ENCODE measurements around the gene NCF4. TPM values are rescaled to one million over a fixed set of nuclear protein-coding genes. Genes with fewer than 3 reads are reported as not detected.

Gene NCF4
- total RNA-seq, 1 donor from 2014 or later: 30.4 TPM

GRCh38 chr22:36833073-36833472 lies 27.7 kb upstream of the NCF4 start:
- no peak for ATAC-seq
- intact Hi-C loops (cut with DNase I): no loop called here
- no peak for DNase-seq (ENCODE audit: low spot score)

- intact Hi-C loops (cut with DNase I): no loop called here
These were observed 24.9 kb upstream of the NCF4 start for GRCh38 chr22:36835903-36836302.

GRCh38 chr22:36838119-36839030 lies 22.4 kb upstream of the NCF4 start:
- no peak for DNase-seq (ENCODE audit: low spot score)
- ATAC-seq: no peak
- intact Hi-C loops (cut with DNase I): no loop called here

More at GRCh38 chr22:36835903-36836302, 24.9 kb upstream of the NCF4 start:
- DNase-seq (ENCODE audit: low spot score) (no peak), ATAC-seq (no peak)

GRCh38 chr22:36839356-36840073 lies 21.3 kb upstream of the NCF4 start:
- ATAC-seq: no peak
- intact Hi-C loops (cut with DNase I): no loop called here
- DNase-seq (ENCODE audit: low spot score): no peak

- no peak for DNase-seq (ENCODE audit: low spot score)
- no peak for ATAC-seq
- intact Hi-C loops (cut with DNase I): no loop called here
These were observed 20.7 kb upstream of the NCF4 start for GRCh38 chr22:36840106-36840505.

GRCh38 chr22:36846271-36846670 lies 14.5 kb upstream of the NCF4 start:
- no peak for ATAC-seq
- no peak for DNase-seq (ENCODE audit: low spot score)
- intact Hi-C loops (cut with DNase I): no loop called here

GRCh38 chr22:36846949-36847348 lies 13.9 kb upstream of the NCF4 start:
- intact Hi-C loops (cut with DNase I): no loop called here
- ATAC-seq (no peak), DNase-seq (ENCODE audit: low spot score) (no peak)

GRCh38 chr22:36850056-36850455 lies 10.8 kb upstream of the NCF4 start:
- ATAC-seq (no peak), DNase-seq (ENCODE audit: low spot score) (no peak)
- intact Hi-C loops (cut with DNase I): no loop called here

- intact Hi-C loops (cut with DNase I): no loop called here
- no peak for ATAC-seq
- no peak for DNase-seq (ENCODE audit: low spot score)
These were observed 10.1 kb upstream of the NCF4 start for GRCh38 chr22:36850682-36851081.

- no peak for ATAC-seq
- intact Hi-C loops (cut with DNase I): no loop called here
- DNase-seq (ENCODE audit: low spot score): no peak
These were observed 8.5 kb upstream of the NCF4 start for GRCh38 chr22:36852056-36852973.

- ATAC-seq (peak; percentile 34), DNase-seq (ENCODE audit: low spot score) (peak; percentile 75)
- intact Hi-C loops (cut with DNase I): no loop called here
These were observed 7.3 kb upstream of the NCF4 start for GRCh38 chr22:36853407-36854099.

- ATAC-seq: no peak
- DNase-seq (ENCODE audit: low spot score): no peak
- intact Hi-C loops (cut with DNase I): no loop called here
These were observed 5.3 kb upstream of the NCF4 start for GRCh38 chr22:36855478-36855877.

GRCh38 chr22:36856121-36856791 lies 4.5 kb upstream of the NCF4 start:
- peak; percentile 94 for DNase-seq (ENCODE audit: low spot score)
- peak; percentile 94 for ATAC-seq
- intact Hi-C loops (cut with DNase I): no loop called here

GRCh38 chr22:36856792-36857135 lies 4.0 kb upstream of the NCF4 start:
- ATAC-seq (no peak), DNase-seq (ENCODE audit: low spot score) (no peak)
- intact Hi-C loops (cut with DNase I): no loop called here

GRCh38 chr22:36858156-36858555 lies 2.6 kb upstream of the NCF4 start:
- ATAC-seq (no peak), DNase-seq (ENCODE audit: low spot score) (no peak)
- intact Hi-C loops (cut with DNase I): no loop called here

- intact Hi-C loops (cut with DNase I): no loop called here
- ATAC-seq (no peak), DNase-seq (ENCODE audit: low spot score) (no peak)
These were observed 1.8 kb upstream of the NCF4 start for GRCh38 chr22:36858966-36859365.

- intact Hi-C loops (cut with DNase I): no loop called here
- DNase-seq (ENCODE audit: low spot score) (no peak), ATAC-seq (no peak)
These were observed 789 bp upstream of the NCF4 start for GRCh38 chr22:36860017-36860416.

- ATAC-seq (no peak), DNase-seq (ENCODE audit: low spot score) (no peak)
These were observed 377 bp upstream of the NCF4 start for GRCh38 chr22:36860438-36860820.

More at GRCh38 chr22:36860438-36860820, 377 bp upstream of the NCF4 start:
- intact Hi-C loops (cut with DNase I): no loop called here

Data from sciatic nerve (tissue), 2 donors.